Ishikawa (cell line): Measurements from ENCODE around the gene WIF1.

Source experiments
- CEBPB ChIP-seq: IDR thresholded peaks from 2 replicates; pipeline ENCODE4 v1.6.1; 2012
- CREB1 ChIP-seq: IDR thresholded peaks from 2 replicates; pipeline ENCODE4 v1.6.1; 2012; ENCODE audit warnings: low read depth
- EGR1 ChIP-seq: IDR thresholded peaks from 2 replicates; pipeline ENCODE4 v1.6.1; 2012
- EP300 ChIP-seq: IDR thresholded peaks from 2 replicates; pipeline ENCODE4 v1.6.1; 2012; ENCODE audit warnings: borderline replicate concordance
- MAX ChIP-seq: IDR thresholded peaks from 2 replicates; pipeline ENCODE4 v1.6.1; 2012
- RAD21 ChIP-seq: IDR thresholded peaks from 2 replicates; pipeline ENCODE4 v1.6.1; 2012; ENCODE audit warnings: low read depth
- REST ChIP-seq: IDR thresholded peaks from 2 replicates; pipeline ENCODE4 v1.6.1; 2012; ENCODE audit warnings: low read depth, mild to moderate bottlenecking
- TAF1 ChIP-seq: IDR thresholded peaks from 2 replicates; pipeline ENCODE4 v1.6.1; 2012; ENCODE audit warnings: low read depth, mild to moderate bottlenecking
- TEAD4 ChIP-seq: IDR thresholded peaks from 2 replicates; pipeline ENCODE4 v1.6.1; 2012
- USF1 ChIP-seq: IDR thresholded peaks from 2 replicates; pipeline ENCODE4 v1.6.1; 2012
- YY1 ChIP-seq: IDR thresholded peaks from 2 replicates; pipeline ENCODE4 v1.6.1; 2012; ENCODE audit warnings: low read depth
- ZBTB7A ChIP-seq: IDR thresholded peaks from 2 replicates; pipeline ENCODE4 v1.6.1; 2012; ENCODE audit warnings: low read depth

The WIF1 gene

GRCh38 chr12:65122703-65123102 lies 1.6 kb upstream of the WIF1 start:
- TF ChIP-seq USF1, result no peak
- TF ChIP-seq CREB1, result no peak
- no peak for TF ChIP-seq TEAD4
- no peak for TF ChIP-seq EGR1
- TF ChIP-seq EP300, result no peak
- TF ChIP-seq CEBPB, result no peak
- no peak for TF ChIP-seq RAD21
- TF ChIP-seq YY1, result no peak
- TF ChIP-seq TAF1, result no peak
- no peak for TF ChIP-seq MAX
- TF ChIP-seq REST, result no peak
- TF ChIP-seq ZBTB7A, result no peak

GRCh38 chr12:65121956-65122469 lies 908 bp upstream of the WIF1 start:
- no peak for TF ChIP-seq ZBTB7A
- TF ChIP-seq MAX, result no peak
- TF ChIP-seq YY1, result no peak
- no peak for TF ChIP-seq USF1
- TF ChIP-seq EP300, result no peak

GRCh38 chr12:65119063-65119462 lies 2.0 kb downstream of the WIF1 start:
- no peak for TF ChIP-seq YY1
- no peak for TF ChIP-seq USF1
- TF ChIP-seq CEBPB, result no peak
- no peak for TF ChIP-seq MAX
- no peak for TF ChIP-seq CREB1
- TF ChIP-seq TAF1, result no peak
- TF ChIP-seq ZBTB7A, result no peak

GRCh38 chr12:65113621-65114035 lies 7.5 kb downstream of the WIF1 start:
- TF ChIP-seq REST, result no peak

GRCh38 chr12:65106948-65107347 lies 14.2 kb downstream of the WIF1 start:
- peak; percentile 42 for TF ChIP-seq RAD21
- TF ChIP-seq REST, result no peak

GRCh38 chr12:65100140-65100539 lies 21.0 kb downstream of the WIF1 start:
- TF ChIP-seq USF1 (no peak), RAD21 (peak; percentile 57), EP300 (no peak), YY1 (no peak)
